ENCODE data around the gene PTRH2. TPM values are rescaled to one million over a fixed set of nuclear protein-coding genes. Genes with fewer than 3 reads are reported as not detected.

The PTRH2 gene
- total and polyA plus RNA-seq, 7 donors: 11.4 to 43.1 (median 28.8) TPM

- no peak for TF ChIP-seq CTCF (IDR thresholded peaks at IDR 0.05)
- H3K36me3 ChIP-seq (ENCODE audit: insufficient read depth in 1 of 2, low read depth in 1 of 2): peaks cover 0 to 40% of the 10 kb centered on the region in 2 donors
- intact Hi-C loops (cut with DNase I): no loop called here
Observed at GRCh38 chr17:59734226-59734625, 27.0 kb upstream of the PTRH2 start.

GRCh38 chr17:59733697-59734096 is 26.5 kb upstream of the PTRH2 start:
- ATAC-seq (no peak), DNase-seq (no peak)
- Histone ChIP-seq H3K27ac (no peak overlapping the region), H3K36me3 (ENCODE audit: insufficient read depth in 1 of 2, low read depth in 1 of 2) (peaks cover 0 to 37% of the 10 kb centered on the region in 2 donors), H3K4me1 (peaks cover 4% of the 10 kb centered on the region), H3K27me3 (ENCODE audit: insufficient read depth in 3 of 3, low read length in 2 of 3) (no peaks in the 10 kb centered on the region), H3K4me3 (no peak overlapping the region), H3K9me3 (no peaks in the 10 kb centered on the region)
- 83 to 97% (median 95%) methylated on average over 2 of the region's 2 CpGs for WGBS, 3 donors
- no peak for TF ChIP-seq CTCF (IDR thresholded peaks at IDR 0.05)
- intact Hi-C loops (cut with DNase I): no loop called here

More at GRCh38 chr17:59734226-59734625, 27.0 kb upstream of the PTRH2 start:
- H3K4me1 ChIP-seq: no peaks in the 10 kb centered on the region
- ATAC-seq (peak in 1 of 4 donors; percentile 24), DNase-seq (no peak)
- 96 to 97% (median 97%) methylated on average over 5 of the region's 5 CpGs for WGBS, 3 donors
- no peak overlapping the region for H3K27ac ChIP-seq
- H3K9me3 ChIP-seq: no peaks in the 10 kb centered on the region
- no peaks in the 10 kb centered on the region for H3K27me3 ChIP-seq (ENCODE audit: insufficient read depth in 3 of 3, low read length in 2 of 3)
- no peak overlapping the region for H3K4me3 ChIP-seq

- no peak for ATAC-seq
- H3K4me3 ChIP-seq: no peak overlapping the region
- H3K27me3 ChIP-seq (ENCODE audit: insufficient read depth in 3 of 3, low read length in 2 of 3): no peaks in the 10 kb centered on the region
- peaks cover 0 to 7% of the 10 kb centered on the region in 2 donors for H3K36me3 ChIP-seq (ENCODE audit: insufficient read depth in 1 of 2, low read depth in 1 of 2)
- intact Hi-C loops (cut with DNase I): no loop called here
- H3K4me1 ChIP-seq: peaks cover 27% of the 10 kb centered on the region
- TF ChIP-seq CTCF (IDR thresholded peaks at IDR 0.05): no peak
- no peak for DNase-seq
- H3K9me3 ChIP-seq: no peaks in the 10 kb centered on the region
- H3K27ac ChIP-seq: no peak overlapping the region
- 84 to 93% (median 87%) methylated on average over 1 of the region's 1 CpG for WGBS, 3 donors
Observed at GRCh38 chr17:59730268-59730834, 23.1 kb upstream of the PTRH2 start.

GRCh38 chr17:59727817-59728533 is 20.7 kb upstream of the PTRH2 start:
- no peaks in the 10 kb centered on the region for H3K36me3 ChIP-seq (ENCODE audit: insufficient read depth in 1 of 2, low read depth in 1 of 2)
- intact Hi-C loops (cut with DNase I): no loop called here
- ATAC-seq (peak in 3 of 4 donors; percentile 38 to 66 (median 51)), DNase-seq (no peak)
- no peak overlapping the region for H3K4me3 ChIP-seq
- 94 to 97% (median 97%) methylated on average over 1 of the region's 1 CpG for WGBS, 3 donors
- H3K27ac ChIP-seq: peak overlapping the region; percentile 18
- peaks cover 29% of the 10 kb centered on the region for H3K4me1 ChIP-seq
- no peak for TF ChIP-seq CTCF (IDR thresholded peaks at IDR 0.05)
- no peaks in the 10 kb centered on the region for H3K9me3 ChIP-seq
- no peaks in the 10 kb centered on the region for H3K27me3 ChIP-seq (ENCODE audit: insufficient read depth in 3 of 3, low read length in 2 of 3)
